Fibroblast of mammary gland (primary cell): ENCODE measurements around the gene RLN3.

Experiments used
- DNase-seq: peaks from one replicate; pipeline ENCODE4 v3.0.0-alpha.2; 2010; ENCODE audit warnings: low read depth
- H3K4me3 ChIP-seq: 2 replicates; pipeline ENCODE4 v1.5.1; 2011; ENCODE audit warnings: low read depth, mild to moderate bottlenecking, low read length, moderate library complexity; ENCODE audit not compliant: control insufficient read depth
- TF ChIP-seq, protein P1 (sequence below): conservative IDR thresholded peaks from 2 replicates; pipeline ENCODE4 v1.5.1; 2011; ENCODE audit warnings: low read depth, low read length, inconsistent platforms; ENCODE audit not compliant: control insufficient read depth, insufficient read depth

The RLN3 gene

DNA sequence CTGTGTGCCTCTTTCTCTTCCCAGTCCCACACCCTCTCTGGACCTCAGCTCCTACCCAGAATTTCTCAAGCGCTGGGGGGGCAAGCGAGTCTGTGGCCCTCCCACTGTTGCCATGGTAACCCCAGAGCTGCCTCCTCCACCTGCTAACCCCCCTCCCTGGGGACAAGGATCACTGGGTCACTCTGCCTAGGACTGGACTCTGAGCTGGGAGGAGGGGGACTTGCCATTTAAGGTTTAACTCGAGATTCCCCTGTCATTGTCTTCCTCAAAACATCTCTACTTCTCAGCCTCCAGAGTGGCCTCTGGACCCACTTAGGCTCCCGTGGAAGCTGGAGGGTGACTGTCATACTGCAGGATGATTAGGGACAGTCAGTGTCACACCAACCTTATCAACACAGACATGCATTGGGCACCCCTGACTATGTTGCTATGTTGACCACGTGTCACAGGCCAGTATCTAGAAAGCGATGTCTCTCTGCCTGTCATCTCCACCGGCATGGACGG, 31.8 kb downstream of the RLN3 start:
- no peak overlapping the region for H3K4me3 ChIP-seq
- TF ChIP-seq, protein P1, sequence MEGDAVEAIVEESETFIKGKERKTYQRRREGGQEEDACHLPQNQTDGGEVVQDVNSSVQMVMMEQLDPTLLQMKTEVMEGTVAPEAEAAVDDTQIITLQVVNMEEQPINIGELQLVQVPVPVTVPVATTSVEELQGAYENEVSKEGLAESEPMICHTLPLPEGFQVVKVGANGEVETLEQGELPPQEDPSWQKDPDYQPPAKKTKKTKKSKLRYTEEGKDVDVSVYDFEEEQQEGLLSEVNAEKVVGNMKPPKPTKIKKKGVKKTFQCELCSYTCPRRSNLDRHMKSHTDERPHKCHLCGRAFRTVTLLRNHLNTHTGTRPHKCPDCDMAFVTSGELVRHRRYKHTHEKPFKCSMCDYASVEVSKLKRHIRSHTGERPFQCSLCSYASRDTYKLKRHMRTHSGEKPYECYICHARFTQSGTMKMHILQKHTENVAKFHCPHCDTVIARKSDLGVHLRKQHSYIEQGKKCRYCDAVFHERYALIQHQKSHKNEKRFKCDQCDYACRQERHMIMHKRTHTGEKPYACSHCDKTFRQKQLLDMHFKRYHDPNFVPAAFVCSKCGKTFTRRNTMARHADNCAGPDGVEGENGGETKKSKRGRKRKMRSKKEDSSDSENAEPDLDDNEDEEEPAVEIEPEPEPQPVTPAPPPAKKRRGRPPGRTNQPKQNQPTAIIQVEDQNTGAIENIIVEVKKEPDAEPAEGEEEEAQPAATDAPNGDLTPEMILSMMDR, result no peak
- no peak for DNase-seq

- TF ChIP-seq, protein P1, result no peak
Measured at GRCh38 chr19:14061081-14061749, 33.3 kb downstream of the RLN3 start.

GRCh38 chr19:14061751-14062557, 34.0 kb downstream of the RLN3 start, which contains the start of gene PALM3:
Gene PALM3, minus strand, starts transcription at chr19:14062076. Its CDS starts 96 bp downstream, at chr19:14061980.
- TF ChIP-seq, protein P1, result no peak
- H3K4me3 ChIP-seq, result no peak within 1 kb of the TSS
- DNase-seq, result no peak

More at GRCh38 chr19:14061081-14061749, 33.3 kb downstream of the RLN3 start:
- no peak overlapping the region for H3K4me3 ChIP-seq
- DNase-seq, result no peak

DNA sequence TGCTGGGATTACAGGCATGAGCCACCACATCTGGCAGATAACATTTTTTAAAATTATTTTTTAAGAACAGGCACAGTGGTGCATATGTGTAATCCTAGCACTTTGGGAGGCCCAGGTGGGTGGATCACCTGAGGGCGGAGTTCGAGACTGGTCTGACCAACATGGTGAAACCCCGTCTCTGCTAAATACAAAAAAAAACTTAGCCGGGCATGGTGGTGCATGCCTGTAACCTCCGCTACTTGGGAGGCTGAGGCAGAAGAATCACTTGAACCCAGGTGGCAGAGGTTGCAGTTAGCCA, 34.6 kb downstream of the RLN3 start:
- H3K4me3 ChIP-seq, result no peak overlapping the region
- no peak for DNase-seq
- TF ChIP-seq, protein P1, result no peak

GRCh38 chr19:14063105-14063504, 35.2 kb downstream of the RLN3 start:
- no peak overlapping the region for H3K4me3 ChIP-seq
- TF ChIP-seq, protein P1, result no peak
- no peak for DNase-seq

DNA sequence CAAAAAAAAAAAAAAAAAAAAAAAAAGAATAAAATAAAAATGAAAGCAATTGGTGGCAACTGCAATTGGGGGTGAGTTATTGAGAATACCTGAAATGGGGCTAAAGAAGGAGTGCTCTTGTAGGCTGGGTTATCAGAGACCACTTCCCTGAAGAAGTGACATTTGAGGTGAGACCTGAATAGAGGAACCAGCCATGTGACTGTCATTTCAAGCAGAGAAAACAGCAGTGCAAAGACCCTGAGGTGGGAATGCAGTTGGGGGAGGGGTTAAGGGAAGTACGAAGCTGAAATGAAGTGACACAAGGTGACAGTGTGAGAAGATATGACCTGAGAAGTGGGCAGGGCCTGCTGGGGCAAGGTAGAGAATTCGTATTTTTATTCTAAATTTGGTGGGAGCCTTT, 38.2 kb downstream of the RLN3 start:
- no peak overlapping the region for H3K4me3 ChIP-seq
- TF ChIP-seq, protein P1, result no peak
- no peak for DNase-seq
